ENCODE data around the gene COX18.
A peak's percentile ranks its signal among the peaks of the same experiment; 100 is the strongest.

Gene COX18

DNA sequence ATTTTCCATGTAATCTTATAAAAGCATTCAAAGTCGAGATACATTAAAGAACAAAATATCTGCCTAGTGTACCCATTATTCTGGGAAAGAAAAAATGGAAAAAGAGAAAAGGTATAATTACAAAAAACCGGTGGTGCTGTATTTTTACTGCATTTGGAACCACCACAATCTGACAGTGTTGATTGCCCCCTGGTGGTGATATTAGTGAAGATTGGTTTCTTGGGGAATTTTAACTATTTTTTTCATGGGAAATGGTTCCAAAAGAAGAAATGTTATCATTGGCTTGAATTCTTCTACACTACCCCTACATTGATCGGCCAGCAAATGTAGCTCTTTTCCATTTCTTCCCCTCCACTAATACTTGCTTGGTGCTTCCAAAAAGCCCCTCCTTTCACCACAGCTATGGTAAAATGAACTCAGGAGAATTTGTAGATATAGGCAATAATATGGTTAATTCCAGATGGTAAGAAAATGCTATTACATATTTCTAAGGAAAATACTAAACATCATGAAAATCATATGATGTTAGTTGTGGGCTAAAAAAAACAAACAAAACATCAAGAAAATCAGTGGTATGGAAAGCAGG is 50.0 kb downstream of the COX18 start:
- Histone ChIP-seq H4K20me1 (no peaks in the 10 kb centered on the region), H3K36me3 (no peaks in the 10 kb centered on the region), H3K4me2 (no peak overlapping the region), H3K27ac (no peak overlapping the region), H3K4me1 (no peaks in the 10 kb centered on the region), H3K27me3 (no peaks in the 10 kb centered on the region), H3K4me3 (no peak overlapping the region), H3K9me3 (no peaks in the 10 kb centered on the region), H3K9ac (no peak overlapping the region)
- no peak for TF ChIP-seq Cebpa-rat (IDR thresholded peaks at IDR 0.05)

- no peak overlapping the region for H3K9ac ChIP-seq
- H3K4me1 ChIP-seq, result no peaks in the 10 kb centered on the region
- H3K4me2 ChIP-seq, result no peak overlapping the region
Measured at GRCh38 chr4:73018595-73018994, 50.9 kb downstream of the COX18 start.

DNA sequence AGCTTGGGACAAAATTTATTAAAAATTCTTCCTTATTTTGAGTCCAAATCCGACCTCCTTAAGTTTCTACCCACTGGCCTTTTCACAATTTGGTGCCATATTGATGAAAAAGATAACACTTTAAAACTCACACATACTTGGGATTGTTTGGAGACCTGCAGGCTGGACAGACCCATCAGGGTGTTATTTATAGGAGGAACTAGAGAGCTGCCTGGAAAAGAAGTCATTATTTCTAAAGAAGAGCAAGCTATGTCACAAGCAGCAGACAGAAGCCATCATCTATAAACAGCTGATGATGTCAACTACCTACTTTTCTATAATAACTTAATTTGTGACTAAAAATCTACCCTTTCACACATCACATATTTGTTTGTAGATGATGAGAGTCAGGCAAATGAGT is 56.2 kb downstream of the COX18 start:
- Histone ChIP-seq H3K4me1 (no peaks in the 10 kb centered on the region), H3K9me3 (peaks cover 30% of the 10 kb centered on the region), H3K4me3 (no peak overlapping the region), H4K20me1 (no peaks in the 10 kb centered on the region), H3K27ac (no peak overlapping the region), H3K27me3 (no peaks in the 10 kb centered on the region), H3K9ac (no peak overlapping the region), H3K4me2 (no peak overlapping the region), H3K36me3 (no peaks in the 10 kb centered on the region)
- no peak for TF ChIP-seq Cebpa-rat (IDR thresholded peaks at IDR 0.05)

More at GRCh38 chr4:73018595-73018994, 50.9 kb downstream of the COX18 start:
- Histone ChIP-seq H3K27ac (no peak overlapping the region), H4K20me1 (no peaks in the 10 kb centered on the region), H3K27me3 (no peaks in the 10 kb centered on the region), H3K36me3 (no peaks in the 10 kb centered on the region), H3K9me3 (no peaks in the 10 kb centered on the region), H3K4me3 (no peak overlapping the region)
- no peak for TF ChIP-seq Cebpa-rat (IDR thresholded peaks at IDR 0.05)

GRCh38 chr4:73012673-73013072 is 56.8 kb downstream of the COX18 start:
- H3K27me3 ChIP-seq, result no peaks in the 10 kb centered on the region
- H3K9me3 ChIP-seq, result peaks cover 30% of the 10 kb centered on the region
- H3K4me2 ChIP-seq, result no peak overlapping the region
- no peak overlapping the region for H3K27ac ChIP-seq
- no peak overlapping the region for H3K9ac ChIP-seq
- H4K20me1 ChIP-seq, result no peaks in the 10 kb centered on the region
- H3K4me1 ChIP-seq, result no peaks in the 10 kb centered on the region
- H3K4me3 ChIP-seq, result no peak overlapping the region
- TF ChIP-seq Cebpa-rat (IDR thresholded peaks at IDR 0.05), result no peak
- H3K36me3 ChIP-seq, result no peaks in the 10 kb centered on the region

GRCh38 chr4:73011629-73011985 is 57.9 kb downstream of the COX18 start:
- H4K20me1 ChIP-seq, result no peaks in the 10 kb centered on the region
- H3K4me1 ChIP-seq, result no peaks in the 10 kb centered on the region
- H3K9ac ChIP-seq, result no peak overlapping the region
- TF ChIP-seq Cebpa-rat (IDR thresholded peaks at IDR 0.05), result no peak
- no peak overlapping the region for H3K27ac ChIP-seq
- H3K4me3 ChIP-seq, result peak overlapping the region; percentile 14; the same call in 1 of the 2 replicates
- H3K27me3 ChIP-seq, result no peaks in the 10 kb centered on the region
- no peaks in the 10 kb centered on the region for H3K36me3 ChIP-seq
- no peak overlapping the region for H3K4me2 ChIP-seq
- peaks cover 30% of the 10 kb centered on the region for H3K9me3 ChIP-seq

DNA sequence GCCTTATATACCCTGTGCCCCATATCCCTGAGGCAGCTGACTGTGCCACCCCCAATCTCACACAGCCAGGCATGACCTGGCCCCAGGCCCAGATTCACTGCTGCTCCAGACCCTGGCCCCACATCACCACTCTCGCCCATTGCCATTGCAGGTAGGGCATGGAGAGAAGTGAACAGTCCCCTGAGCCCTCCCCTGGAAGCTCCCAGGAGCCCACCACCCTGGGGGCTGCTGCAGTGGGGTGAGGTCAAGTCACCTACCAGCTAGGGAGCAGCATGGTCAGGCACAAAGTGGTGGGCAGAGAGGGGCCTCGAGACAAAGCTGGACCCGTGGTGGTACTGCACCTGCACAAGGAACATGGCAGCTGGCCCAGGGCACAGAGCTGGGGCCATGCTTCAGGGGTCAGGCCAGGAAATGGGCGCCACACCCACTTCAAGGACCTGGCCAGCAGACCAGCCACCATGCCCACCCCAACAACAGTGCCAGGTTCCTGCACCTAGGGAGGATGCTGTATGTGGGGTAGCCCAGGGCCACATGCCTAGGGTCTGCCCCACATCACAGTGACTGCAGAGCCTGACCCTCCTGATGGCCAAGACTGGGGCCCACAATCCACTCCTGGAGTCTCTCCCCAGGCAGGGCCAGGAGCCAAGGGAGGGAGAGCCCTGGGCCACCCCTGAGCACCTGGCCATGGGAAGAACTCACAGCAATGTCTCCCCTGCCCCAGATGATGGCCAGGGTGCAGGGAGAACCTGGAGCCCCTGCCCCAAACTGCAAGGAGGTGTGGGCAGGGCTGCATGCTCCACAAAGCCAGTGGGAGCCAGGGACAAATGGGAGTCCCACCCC is 58.5 kb downstream of the COX18 start:
- Histone ChIP-seq H3K4me3 (no peak overlapping the region), H3K9me3 (peaks cover 30% of the 10 kb centered on the region), H3K27me3 (no peaks in the 10 kb centered on the region), H3K4me1 (no peaks in the 10 kb centered on the region), H3K9ac (no peak overlapping the region), H3K4me2 (no peak overlapping the region), H3K36me3 (no peaks in the 10 kb centered on the region), H3K27ac (no peak overlapping the region), H4K20me1 (no peaks in the 10 kb centered on the region)
- TF ChIP-seq Cebpa-rat (IDR thresholded peaks at IDR 0.05), result no peak

GRCh38 chr4:73007526-73008100 is 61.9 kb downstream of the COX18 start:
- no peak overlapping the region for H3K27ac ChIP-seq
- no peaks in the 10 kb centered on the region for H3K4me1 ChIP-seq
- no peak overlapping the region for H3K4me2 ChIP-seq
- no peaks in the 10 kb centered on the region for H3K27me3 ChIP-seq
- H4K20me1 ChIP-seq, result no peaks in the 10 kb centered on the region
- H3K36me3 ChIP-seq, result no peaks in the 10 kb centered on the region
- TF ChIP-seq Cebpa-rat (IDR thresholded peaks at IDR 0.05), result no peak
- no peak overlapping the region for H3K9ac ChIP-seq
- peaks cover 22% of the 10 kb centered on the region for H3K9me3 ChIP-seq
- no peak overlapping the region for H3K4me3 ChIP-seq

DNA sequence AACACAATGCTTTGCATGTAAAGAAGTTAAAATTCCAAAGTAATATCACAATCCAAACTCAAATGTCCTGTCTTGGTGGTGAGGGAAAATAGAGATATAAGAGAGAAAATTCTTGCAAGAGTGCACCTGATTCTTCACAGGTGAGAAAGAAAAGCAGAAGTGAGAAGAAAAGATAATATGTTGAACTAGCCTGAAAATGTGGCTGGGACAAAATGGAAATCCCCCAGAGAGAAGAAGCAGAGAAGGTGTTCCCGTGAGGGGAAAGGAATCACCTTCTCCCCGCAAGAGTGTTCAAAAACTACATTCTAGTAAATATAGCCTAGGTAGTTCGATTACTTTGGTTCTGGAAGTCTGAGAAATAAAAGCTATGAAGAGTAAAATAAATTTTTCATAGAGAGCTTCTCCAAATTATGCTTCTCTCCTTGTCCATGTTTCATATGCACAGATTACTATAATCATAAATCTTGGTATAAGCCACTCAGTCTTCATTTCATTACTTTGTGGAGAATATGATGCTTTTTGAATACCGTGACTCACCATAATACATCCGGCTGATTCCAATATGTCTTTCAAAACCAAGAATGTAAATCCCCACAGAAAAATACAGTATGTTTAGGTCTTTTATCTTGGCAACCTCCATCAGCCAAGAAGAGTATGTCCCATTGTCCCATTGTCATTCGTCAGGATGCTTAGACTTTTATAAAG is 63.1 kb downstream of the COX18 start:
- no peak overlapping the region for H3K4me3 ChIP-seq
- no peak for TF ChIP-seq Cebpa-rat (IDR thresholded peaks at IDR 0.05)
- H4K20me1 ChIP-seq, result no peaks in the 10 kb centered on the region
- H3K27me3 ChIP-seq, result no peaks in the 10 kb centered on the region
- no peak overlapping the region for H3K9ac ChIP-seq
- H3K27ac ChIP-seq, result no peak overlapping the region
- peaks cover 11% of the 10 kb centered on the region for H3K9me3 ChIP-seq
- no peak overlapping the region for H3K4me2 ChIP-seq
- H3K36me3 ChIP-seq, result no peaks in the 10 kb centered on the region
- no peaks in the 10 kb centered on the region for H3K4me1 ChIP-seq

GRCh38 chr4:73005514-73005913 is 64.0 kb downstream of the COX18 start:
- H3K27me3 ChIP-seq, result no peaks in the 10 kb centered on the region
- no peaks in the 10 kb centered on the region for H3K4me1 ChIP-seq
- peaks cover 1% of the 10 kb centered on the region; the same call in 1 of the 2 replicates for H3K9me3 ChIP-seq
- no peak overlapping the region for H3K9ac ChIP-seq
- no peaks in the 10 kb centered on the region for H3K36me3 ChIP-seq
- no peak overlapping the region for H3K27ac ChIP-seq
- H4K20me1 ChIP-seq, result no peaks in the 10 kb centered on the region
- no peak overlapping the region for H3K4me2 ChIP-seq
- TF ChIP-seq Cebpa-rat (IDR thresholded peaks at IDR 0.05), result no peak
- H3K4me3 ChIP-seq, result no peak overlapping the region
